ENCODE data around the gene PLA1A.

- TF ChIP-seq POLR2A (IDR thresholded peaks at IDR 0.05) = no peak
- TF ChIP-seq CTCF (IDR thresholded peaks at IDR 0.05) = no peak
These were observed 76.2 kb downstream of the PLA1A start for GRCh38 chr3:119673875-119674274.
